BE2C (cell line): ENCODE results near the gene FIG4.

ENCODE experiments used
- DNase-seq: peaks from one replicate; pipeline ENCODE4 v3.0.0-alpha.2; 2020
- H3K27me3 ChIP-seq: fragments of 250-450 bp; sonication (Bioruptor Pico); 2 replicates; pipeline ENCODE4 v1.5.1; 2020; ENCODE audit warnings: mild to moderate bottlenecking
- H3K36me3 ChIP-seq: fragments of 250-450 bp; sonication (Bioruptor Pico); 2 replicates; pipeline ENCODE4 v1.5.1; 2020; ENCODE audit warnings: mild to moderate bottlenecking
- H3K4me1 ChIP-seq: fragments of 250-450 bp; sonication (Bioruptor Pico); 2 replicates; pipeline ENCODE4 v1.5.1; 2020
- H3K4me3 ChIP-seq: 2 replicates; pipeline ENCODE4 v1.5.1; 2011; ENCODE audit warnings: low read depth, low read length
- H3K9me3 ChIP-seq: fragments of 250-450 bp; sonication (Bioruptor Pico); 2 replicates; pipeline ENCODE4 v1.5.1; 2020
- TF ChIP-seq, protein P1 (sequence below): IDR thresholded peaks from 2 replicates; pipeline ENCODE4 v1.5.1; 2012; ENCODE audit warnings: mild to moderate bottlenecking, low read depth, low read length

Gene FIG4

DNA sequence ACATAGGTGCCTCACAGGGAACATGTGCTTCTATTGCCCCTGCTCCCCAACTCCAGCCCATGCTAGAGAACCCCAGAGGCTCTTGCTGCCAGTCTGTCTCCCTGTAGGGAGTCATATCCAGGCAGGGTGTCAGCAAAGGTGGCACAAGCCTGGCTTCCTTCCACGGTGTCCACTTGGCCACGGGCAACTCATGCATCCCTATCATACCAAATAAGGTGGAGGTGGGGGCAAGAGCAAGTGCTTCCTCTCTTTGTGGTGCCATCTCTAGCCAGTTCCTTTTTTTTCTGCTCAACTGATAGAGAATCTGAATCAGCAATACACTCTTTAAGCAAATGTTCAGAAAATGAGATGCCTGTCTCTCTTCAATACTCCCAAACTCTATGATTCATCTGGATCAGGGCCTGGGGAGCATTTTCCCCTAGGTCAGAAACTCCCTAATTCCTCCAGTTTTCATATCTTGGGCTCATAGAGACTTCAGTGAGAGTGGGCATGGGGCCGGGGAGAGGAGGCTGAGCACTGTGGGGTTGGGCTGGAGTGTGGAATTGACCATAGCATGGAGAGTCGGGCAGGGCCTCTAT lies 182.0 kb downstream of the FIG4 start:
- Histone ChIP-seq H3K27me3 (no peaks in the 10 kb centered on the region), H3K4me3 (no peak overlapping the region), H3K9me3 (no peaks in the 10 kb centered on the region), H3K36me3 (no peaks in the 10 kb centered on the region), H3K4me1 (no peaks in the 10 kb centered on the region)
- no peak for DNase-seq
- TF ChIP-seq, protein P1, sequence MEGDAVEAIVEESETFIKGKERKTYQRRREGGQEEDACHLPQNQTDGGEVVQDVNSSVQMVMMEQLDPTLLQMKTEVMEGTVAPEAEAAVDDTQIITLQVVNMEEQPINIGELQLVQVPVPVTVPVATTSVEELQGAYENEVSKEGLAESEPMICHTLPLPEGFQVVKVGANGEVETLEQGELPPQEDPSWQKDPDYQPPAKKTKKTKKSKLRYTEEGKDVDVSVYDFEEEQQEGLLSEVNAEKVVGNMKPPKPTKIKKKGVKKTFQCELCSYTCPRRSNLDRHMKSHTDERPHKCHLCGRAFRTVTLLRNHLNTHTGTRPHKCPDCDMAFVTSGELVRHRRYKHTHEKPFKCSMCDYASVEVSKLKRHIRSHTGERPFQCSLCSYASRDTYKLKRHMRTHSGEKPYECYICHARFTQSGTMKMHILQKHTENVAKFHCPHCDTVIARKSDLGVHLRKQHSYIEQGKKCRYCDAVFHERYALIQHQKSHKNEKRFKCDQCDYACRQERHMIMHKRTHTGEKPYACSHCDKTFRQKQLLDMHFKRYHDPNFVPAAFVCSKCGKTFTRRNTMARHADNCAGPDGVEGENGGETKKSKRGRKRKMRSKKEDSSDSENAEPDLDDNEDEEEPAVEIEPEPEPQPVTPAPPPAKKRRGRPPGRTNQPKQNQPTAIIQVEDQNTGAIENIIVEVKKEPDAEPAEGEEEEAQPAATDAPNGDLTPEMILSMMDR, result no peak

DNA sequence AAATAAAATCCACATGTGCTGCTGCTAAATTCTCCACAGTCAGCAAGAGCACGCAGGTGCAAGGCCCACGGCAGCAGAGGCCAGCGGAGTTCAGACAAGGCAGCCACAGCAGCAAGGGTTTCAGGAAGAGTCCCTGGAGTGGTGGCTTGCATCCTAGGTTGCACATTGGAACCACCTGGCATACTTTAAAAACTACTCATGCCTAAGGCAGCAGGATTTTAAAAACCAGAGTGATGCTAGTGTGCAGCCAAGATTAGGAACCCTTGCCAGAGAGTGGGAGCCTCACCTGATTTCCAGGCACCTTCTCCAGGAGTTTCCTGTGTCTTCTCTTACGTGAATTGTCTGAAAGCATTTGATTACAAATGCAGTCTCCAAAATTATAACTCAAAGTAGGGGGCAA lies 183.0 kb downstream of the FIG4 start:
- H3K4me1 ChIP-seq, result no peaks in the 10 kb centered on the region
- DNase-seq, result no peak
- no peaks in the 10 kb centered on the region for H3K9me3 ChIP-seq
- H3K27me3 ChIP-seq, result no peaks in the 10 kb centered on the region
- H3K4me3 ChIP-seq, result no peak overlapping the region
- no peaks in the 10 kb centered on the region for H3K36me3 ChIP-seq
- TF ChIP-seq, protein P1, result no peak

DNA sequence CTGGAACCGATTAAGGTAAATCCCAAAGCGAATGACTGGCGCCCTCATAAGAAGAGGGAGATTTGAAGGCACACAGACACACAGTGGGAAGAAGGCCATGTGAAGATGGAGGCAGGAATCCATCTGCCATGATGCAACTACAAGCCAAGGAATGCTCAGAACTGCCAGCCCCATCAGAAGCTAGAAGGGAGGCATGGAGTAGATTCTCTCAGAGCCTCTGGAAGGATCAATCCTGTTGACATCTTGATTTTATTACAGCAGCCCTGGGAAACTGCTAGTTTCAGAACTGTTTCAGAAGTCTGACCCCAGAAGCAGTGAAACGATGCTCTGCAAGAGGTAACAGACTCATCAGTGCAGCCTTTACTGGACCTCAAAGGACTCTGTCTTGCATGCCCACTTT lies 183.5 kb downstream of the FIG4 start:
- Histone ChIP-seq H3K27me3 (no peaks in the 10 kb centered on the region), H3K4me1 (no peaks in the 10 kb centered on the region), H3K4me3 (no peak overlapping the region), H3K36me3 (no peaks in the 10 kb centered on the region), H3K9me3 (no peaks in the 10 kb centered on the region)
- DNase-seq, result no peak
- TF ChIP-seq, protein P1, result no peak
